Body of pancreas (tissue), 4 donors: ENCODE data around the gene PPP2R5C. TPM values are rescaled to one million over a fixed set of nuclear protein-coding genes. Genes with fewer than 3 reads are reported as not detected.

Experiments used
- ATAC-seq: fragments of 150-250 bp; one replicate; pipeline ENCODE4 v1.9.1; 2016
- DNase-seq, 4 donors: peaks; one replicate each; pipeline ENCODE4 v3.0.0-alpha.2; 2019
- H3K27ac ChIP-seq, 4 donors: fragments of 200-600 bp; sonication (generic); 1 replicate in 3 of 4; 2 replicates in 1 of 4; pipeline versions ENCODE4 v1.5.1 to v1.6.1; 2016 to 2019; ENCODE audit warnings: mild to moderate bottlenecking in 1 of 4, mixed read lengths in 1 of 4, moderate library complexity in 1 of 4
- H3K27me3 ChIP-seq, 2 donors: fragments of 200-600 bp; sonication (generic); one replicate each; pipeline ENCODE4 v1.6.0; 2016; ENCODE audit warnings: mild to moderate bottlenecking in 1 of 2
- H3K36me3 ChIP-seq, 2 donors: fragments of 200-600 bp; sonication (generic); replicated peaks in 1 of 2; 2 replicates each; pipeline ENCODE4 v1.5.1; 2016; ENCODE audit warnings: low read depth in 2 of 2; ENCODE audit not compliant: insufficient read depth in 1 of 2
- H3K4me1 ChIP-seq: fragments of 200-600 bp; sonication (generic); one replicate; pipeline ENCODE4 v1.6.0; 2016
- H3K4me3 ChIP-seq, 2 donors: fragments of 200-600 bp; sonication (generic); 1 replicate in 1 of 2; 2 replicates in 1 of 2; pipeline ENCODE4 v1.5.1; 2016 to 2019
- H3K9me3 ChIP-seq, 3 donors: fragments of 200-600 bp; sonication (generic); 1 replicate in 2 of 3; 2 replicates in 1 of 3; pipeline ENCODE4 v1.5.1; 2016
- POLR2A ChIP-seq, 3 donors: fragments of 450-650 bp; IDR thresholded peaks; one replicate each; pipeline ENCODE4 v1.6.1; 2016; ENCODE audit warnings: antibody characterized with exemption in 3 of 3, mild to moderate bottlenecking in 2 of 3
- WGBS, 2 donors: methylation state at CpG; one replicate each; pipeline ENCODE4 v1.1.5; 2017; 5-methylcytosine and 5-hydroxymethylcytosine counted together
- intact Hi-C: fragments of 100-400 bp; cut with DNase I; formaldehyde crosslinking; loops from one replicate; pipeline ENCODE4 v1.15.1; 2023
- total RNA-seq, 2 donors: library from RNA; depleted of rRNA; stranded (reverse); fragments of >200 nt; gene quantifications; one replicate each; pipeline ENCODE4 v1.1.0, GENCODE V29; 2016
- TF ChIP-seq, protein P1 (sequence below), 7 experiments: fragments of 450-650 bp in 4 of 7; fragments of 200-600 bp in 3 of 7; sonication (generic) in 3 of 7; IDR thresholded peaks; one replicate each; pipeline ENCODE4 v1.5.1; 2016 to 2019; ENCODE audit warnings: antibody characterized with exemption in 7 of 7

Gene PPP2R5C
- total RNA-seq, 2 donors from 2014 or later: 59.0 to 77.6 TPM

DNA sequence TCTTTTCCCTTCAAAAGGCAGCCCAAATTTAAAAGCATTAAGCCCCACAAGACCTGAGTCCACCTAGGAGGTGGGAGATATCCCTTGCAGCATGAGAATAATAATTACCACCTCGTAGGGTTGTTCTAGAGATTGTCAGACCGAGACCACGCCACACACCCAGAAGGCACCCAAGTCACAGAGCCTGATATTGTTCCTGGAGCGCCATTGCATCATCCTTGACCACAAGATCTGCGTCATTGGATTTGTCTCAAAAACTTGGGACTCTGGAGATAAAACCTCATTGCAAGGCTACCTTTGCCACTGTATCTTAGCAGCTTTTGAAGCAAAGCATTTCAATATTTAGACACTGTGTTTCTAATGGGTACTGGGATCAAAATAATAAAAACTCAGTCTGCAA is 29.4 kb upstream of the PPP2R5C start:
- TF ChIP-seq POLR2A (IDR thresholded peaks at IDR 0.05): no peak
- TF ChIP-seq, protein P1, sequence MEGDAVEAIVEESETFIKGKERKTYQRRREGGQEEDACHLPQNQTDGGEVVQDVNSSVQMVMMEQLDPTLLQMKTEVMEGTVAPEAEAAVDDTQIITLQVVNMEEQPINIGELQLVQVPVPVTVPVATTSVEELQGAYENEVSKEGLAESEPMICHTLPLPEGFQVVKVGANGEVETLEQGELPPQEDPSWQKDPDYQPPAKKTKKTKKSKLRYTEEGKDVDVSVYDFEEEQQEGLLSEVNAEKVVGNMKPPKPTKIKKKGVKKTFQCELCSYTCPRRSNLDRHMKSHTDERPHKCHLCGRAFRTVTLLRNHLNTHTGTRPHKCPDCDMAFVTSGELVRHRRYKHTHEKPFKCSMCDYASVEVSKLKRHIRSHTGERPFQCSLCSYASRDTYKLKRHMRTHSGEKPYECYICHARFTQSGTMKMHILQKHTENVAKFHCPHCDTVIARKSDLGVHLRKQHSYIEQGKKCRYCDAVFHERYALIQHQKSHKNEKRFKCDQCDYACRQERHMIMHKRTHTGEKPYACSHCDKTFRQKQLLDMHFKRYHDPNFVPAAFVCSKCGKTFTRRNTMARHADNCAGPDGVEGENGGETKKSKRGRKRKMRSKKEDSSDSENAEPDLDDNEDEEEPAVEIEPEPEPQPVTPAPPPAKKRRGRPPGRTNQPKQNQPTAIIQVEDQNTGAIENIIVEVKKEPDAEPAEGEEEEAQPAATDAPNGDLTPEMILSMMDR (IDR thresholded peaks at IDR 0.05): no peak
- Histone ChIP-seq H3K27ac (peak overlapping the region; percentile 86 to 92 (median 90)), H3K4me3 (no peak overlapping the region), H3K9me3 (no peaks in the 10 kb centered on the region), H3K27me3 (no peaks in the 10 kb centered on the region), H3K36me3 (no peaks in the 10 kb centered on the region), H3K4me1 (peaks cover 19% of the 10 kb centered on the region)
- peak in 1 of 4 donors; percentile 37 for DNase-seq
- intact Hi-C loops: no loop called here
- 76 to 93% methylated on average over 5 of the region's 5 CpGs for WGBS, 2 donors
- ATAC-seq: no peak

DNA sequence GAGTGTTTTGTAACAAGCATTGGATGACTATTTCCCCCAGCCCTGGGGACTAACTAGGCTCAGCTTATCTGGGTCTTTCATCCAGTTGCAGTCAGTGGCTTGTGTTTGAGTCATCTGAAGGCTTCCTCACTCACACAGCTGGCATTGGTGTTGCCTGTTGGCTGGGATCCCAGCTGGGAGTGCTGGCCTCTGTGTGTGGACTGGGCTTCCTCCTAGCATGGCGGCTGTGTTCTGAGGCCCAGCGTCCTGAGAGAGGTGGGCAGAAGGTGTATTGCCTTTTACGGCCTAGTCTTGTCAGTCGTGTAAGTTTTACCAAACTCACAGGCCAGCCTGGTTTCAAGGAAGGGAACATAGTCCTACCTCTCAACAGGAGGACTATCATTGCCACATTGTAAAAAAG is 28.3 kb upstream of the PPP2R5C start:
- H3K27me3 ChIP-seq: no peaks in the 10 kb centered on the region
- no peak for TF ChIP-seq POLR2A (IDR thresholded peaks at IDR 0.05)
- no peak overlapping the region for H3K27ac ChIP-seq
- no peaks in the 10 kb centered on the region for H3K36me3 ChIP-seq
- intact Hi-C loops: no loop called here
- no peaks in the 10 kb centered on the region for H3K9me3 ChIP-seq
- WGBS, 2 donors: 95 to 100% methylated on average over 2 to 4 of the region's 4 CpGs
- no peak overlapping the region for H3K4me3 ChIP-seq
- DNase-seq (no peak), ATAC-seq (no peak)
- peaks cover 19% of the 10 kb centered on the region for H3K4me1 ChIP-seq

DNA sequence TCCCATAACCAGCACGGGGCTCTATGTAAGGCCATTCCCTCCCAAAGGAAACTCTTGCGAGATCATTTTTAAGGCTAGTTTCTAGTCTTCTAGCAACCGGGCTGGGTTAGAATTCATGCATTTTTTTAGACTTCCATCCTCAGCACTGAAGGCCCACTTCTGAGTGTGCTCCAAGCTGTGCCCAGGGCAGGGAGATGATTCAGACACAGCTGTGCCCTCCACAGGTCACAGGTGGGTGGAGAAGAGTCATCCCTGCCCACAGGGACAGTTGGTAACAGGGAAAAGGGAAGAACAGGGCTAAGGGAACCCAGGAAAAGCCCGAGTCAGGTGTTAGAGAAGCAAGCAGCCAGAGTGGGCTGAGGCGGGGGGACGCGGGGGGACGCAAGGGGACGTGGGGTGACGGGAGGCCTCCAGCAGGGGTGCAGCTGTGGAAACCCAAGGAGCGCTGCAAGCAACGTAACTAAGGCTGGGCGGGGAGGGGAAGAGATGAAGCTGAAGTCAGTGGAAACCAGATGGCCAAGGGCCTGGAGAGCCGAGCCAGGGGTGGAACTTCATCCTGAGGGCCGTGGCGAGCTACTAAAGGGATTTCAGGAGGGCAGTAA is 27.2 kb upstream of the PPP2R5C start:
- WGBS, 2 donors: 85 to 89% methylated on average over 16 of the region's 16 CpGs
- no peak for TF ChIP-seq POLR2A (IDR thresholded peaks at IDR 0.05)
- TF ChIP-seq, protein P1 (IDR thresholded peaks at IDR 0.05): no peak

DNA sequence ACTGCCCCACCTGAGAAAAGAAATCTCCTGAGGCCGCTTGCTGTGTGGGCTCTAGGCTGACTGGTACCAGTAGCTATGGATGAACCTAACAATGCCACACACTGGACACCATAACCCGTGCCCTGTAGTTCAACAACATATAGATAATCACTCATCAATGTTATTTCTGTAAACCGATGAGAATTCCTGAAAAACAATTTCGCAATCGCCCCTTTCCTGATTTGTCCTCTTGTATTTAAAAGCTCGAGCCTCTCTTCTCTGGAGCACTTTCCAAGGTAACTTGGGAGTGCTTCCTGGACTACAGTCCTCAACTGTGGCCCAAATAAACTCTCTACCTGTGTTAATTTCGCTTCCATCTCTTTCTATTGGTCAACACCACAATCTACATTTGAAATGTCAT is 26.1 kb upstream of the PPP2R5C start:
- 77 to 80% methylated on average over 7 of the region's 7 CpGs for WGBS, 2 donors
- ATAC-seq: no peak
- Histone ChIP-seq H3K4me3 (no peak overlapping the region), H3K27me3 (no peaks in the 10 kb centered on the region), H3K36me3 (no peaks in the 10 kb centered on the region), H3K9me3 (no peaks in the 10 kb centered on the region), H3K4me1 (peaks cover 18% of the 10 kb centered on the region), H3K27ac (no peak overlapping the region)
- TF ChIP-seq, protein P1 (IDR thresholded peaks at IDR 0.05): no peak
- TF ChIP-seq POLR2A (IDR thresholded peaks at IDR 0.05): no peak
- intact Hi-C loops: no loop called here
- no peak for DNase-seq

More for the DNA sequence above, 27.2 kb upstream of the PPP2R5C start:
- H3K9me3 ChIP-seq: no peaks in the 10 kb centered on the region
- H3K36me3 ChIP-seq: no peaks in the 10 kb centered on the region
- ATAC-seq: no peak
- no peak overlapping the region for H3K4me3 ChIP-seq
- peaks cover 19% of the 10 kb centered on the region for H3K4me1 ChIP-seq
- no peak overlapping the region for H3K27ac ChIP-seq
- H3K27me3 ChIP-seq: no peaks in the 10 kb centered on the region
- DNase-seq: no peak
- intact Hi-C loops: no loop called here

DNA sequence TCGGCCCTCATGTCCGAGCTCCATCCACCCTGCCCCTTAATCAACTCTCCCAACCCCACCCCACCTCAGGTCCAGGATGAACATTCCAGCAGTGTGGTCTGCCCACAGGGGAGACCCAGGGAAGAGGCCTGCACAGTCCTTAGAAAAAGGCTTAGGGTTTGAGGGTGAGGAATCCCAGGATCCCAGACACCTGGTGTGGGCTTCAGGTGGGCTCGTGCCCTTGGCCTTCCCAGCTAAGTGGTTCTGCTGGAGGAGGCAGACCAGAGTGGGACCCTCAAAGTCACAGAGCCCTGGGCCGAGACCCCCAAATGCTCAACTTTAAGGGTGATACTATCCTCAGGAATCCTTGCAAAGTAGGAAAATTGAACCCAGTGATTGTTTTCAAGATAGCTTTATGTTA is 25.4 kb upstream of the PPP2R5C start:
- no peak overlapping the region for H3K27ac ChIP-seq

More for the DNA sequence above, 25.4 kb upstream of the PPP2R5C start:
- no peaks in the 10 kb centered on the region for H3K36me3 ChIP-seq
- peaks cover 12% of the 10 kb centered on the region for H3K4me1 ChIP-seq
- no peak overlapping the region for H3K4me3 ChIP-seq
- intact Hi-C loops: no loop called here
- DNase-seq (no peak), ATAC-seq (no peak)
- peaks cover 0 to 5% (median 0%) of the 10 kb centered on the region in 3 donors for H3K9me3 ChIP-seq
- TF ChIP-seq POLR2A (IDR thresholded peaks at IDR 0.05): no peak
- TF ChIP-seq, protein P1 (IDR thresholded peaks at IDR 0.05): no peak
- no peaks in the 10 kb centered on the region for H3K27me3 ChIP-seq
- 73 to 76% methylated on average over 2 to 4 of the region's 4 CpGs for WGBS, 2 donors
